CD4-positive, alpha-beta T cell (primary cell): ENCODE data around the gene LRSAM1. TPM values are rescaled to one million over a fixed set of nuclear protein-coding genes. Genes with fewer than 3 reads are reported as not detected.

Experiments used
- ATAC-seq: fragments of 200-7000 bp; cut with Tn5 transposase; one replicate; pipeline ENCODE4 v1.10.0; 2022; ENCODE audit warnings: mild to moderate bottlenecking; ENCODE audit not compliant: poor library complexity
- CTCF ChIA-PET: fragments of 350-600 bp; sonication (Branson Sonifier 250); formaldehyde crosslinking; loops from one replicate; lab custom pipeline; 2021; ENCODE audit warnings: antibody characterized with exemption, inconsistent platforms; lab: Charles Lee
- POLR2A ChIA-PET: fragments of 350-600 bp; sonication (Branson Sonifier 250); formaldehyde crosslinking; loops from one replicate; lab custom pipeline; 2021; ENCODE audit warnings: antibody characterized with exemption, inconsistent platforms; lab: Charles Lee
- DNase-seq, 14 experiments: peaks; one replicate each; pipeline ENCODE4 v3.0.0-alpha.2; 2013 to 2020; ENCODE audit warnings: mixed read lengths in 2 of 14
- H3K27ac ChIP-seq, 2 donors: one replicate each; pipeline versions ENCODE4 v1.5.1 to v1.7.0; 2013; ENCODE audit warnings: low read length in 2 of 2, low read depth in 1 of 2, mild to moderate bottlenecking in 1 of 2
- H3K27me3 ChIP-seq, 2 experiments: 1 replicate in 1 of 2; 2 replicates in 1 of 2; pipeline versions ENCODE4 v1.6.1 to v1.7.0; 2013; ENCODE audit warnings: low read length in 2 of 2, control low read depth in 1 of 2, mild to moderate bottlenecking in 1 of 2, moderate library complexity in 1 of 2; ENCODE audit not compliant: insufficient read depth in 2 of 2, control insufficient read depth in 1 of 2
- H3K36me3 ChIP-seq: one replicate; pipeline ENCODE4 v1.6.1; 2013; ENCODE audit warnings: low read length, control low read depth; ENCODE audit not compliant: insufficient read depth
- H3K4me1 ChIP-seq: one replicate; pipeline ENCODE4 v1.6.1; 2013; ENCODE audit warnings: low read length, control low read depth; ENCODE audit not compliant: insufficient read depth
- H3K4me3 ChIP-seq: one replicate; pipeline ENCODE4 v1.5.1; 2013; ENCODE audit warnings: mild to moderate bottlenecking, low read length, moderate library complexity
- H3K9me3 ChIP-seq, 2 experiments: 1 replicate in 1 of 2; 2 replicates in 1 of 2; pipeline versions ENCODE4 v1.6.1 to v1.7.0; 2013; ENCODE audit warnings: low read length in 2 of 2, mild to moderate bottlenecking in 2 of 2, control low read depth in 1 of 2, moderate library complexity in 1 of 2; ENCODE audit not compliant: control insufficient read depth in 1 of 2, insufficient read depth in 1 of 2
- H3K27ac Mint-ChIP-seq: one replicate; pipeline ENCODE4 v1.8.0; 2020; ENCODE audit warnings: mixed read lengths
- H3K27me3 Mint-ChIP-seq: one replicate; pipeline ENCODE4 v1.8.0; 2021; ENCODE audit warnings: mixed read lengths
- H3K36me3 Mint-ChIP-seq: one replicate; pipeline ENCODE4 v1.8.0; 2021; ENCODE audit warnings: low read depth, mixed read lengths
- H3K4me1 Mint-ChIP-seq: one replicate; pipeline ENCODE4 v1.8.0; 2021; ENCODE audit warnings: low read depth, mixed read lengths
- H3K4me3 Mint-ChIP-seq: one replicate; pipeline ENCODE4 v1.8.0; 2020; ENCODE audit warnings: mild to moderate bottlenecking, mixed read lengths
- H3K9me3 Mint-ChIP-seq: one replicate; pipeline ENCODE4 v1.8.0; 2020; ENCODE audit warnings: mixed read lengths
- CTCF ChIP-seq: fragments of 200-600 bp; IDR thresholded peaks from one replicate; pipeline ENCODE4 v1.8.0; 2022; ENCODE audit warnings: antibody characterized with exemption, mild to moderate bottlenecking
- intact Hi-C, 2 experiments: fragments of 100-400 bp; cut with DNase I in 1 of 2; cut with micrococcal nuclease in 1 of 2; formaldehyde crosslinking; loops; one replicate each; pipeline versions ENCODE4 v1.15.1 to v1.9.0; 2023 to 2025; cut with DNase I, micrococcal nuclease
- total RNA-seq, 174 experiments: library from RNA in 2 of 174; stranded (reverse) in 2 of 174; gene quantifications; one replicate each; pipeline ENCODE4 v1.2.3 and lab custom pipeline; 2021 to 2026

Gene LRSAM1
- total RNA-seq, 2 experiments from 2014 or later: 11.4 to 16.0 TPM

- no peak overlapping the region for H3K27ac ChIP-seq
- POLR2A ChIA-PET: no interaction called here
- intact Hi-C loops: loop anchor here (1.0 to 2.0 kb wide), 5 partner anchors 81 to 416 kb away; no protein-coding TSS in a partner anchor
These were observed 53.6 kb downstream of the LRSAM1 start for GRCh38 chr9:127504887-127505251.

GRCh38 chr9:127505396-127506116 is 54.2 kb downstream of the LRSAM1 start:
- Histone ChIP-seq H3K36me3 (peaks cover 9% of the 10 kb centered on the region), H3K27ac (no peak overlapping the region), H3K4me3 (no peak overlapping the region), H3K9me3 (no peaks in the 10 kb centered on the region), H3K27me3 (no peaks in the 10 kb centered on the region), H3K4me1 (peaks cover 3% of the 10 kb centered on the region)
- peaks cover 4% of the 10 kb centered on the region for H3K4me1 Mint-ChIP-seq
- H3K36me3 Mint-ChIP-seq: no peaks in the 10 kb centered on the region
- intact Hi-C loops: loop anchor here in 1 of 2 experiments (2.0 kb wide), 1 partner anchor 363 kb away; no protein-coding TSS in a partner anchor
- H3K27ac Mint-ChIP-seq: no peak overlapping the region
- peak; percentile 28 for ATAC-seq
- ChIA-PET POLR2A (no interaction called here), CTCF (interaction anchor here (0.8 to 2.5 kb wide), 2 partner anchors 80 to 229 kb away, joined by 3 to 8 read pairs; partner anchors contain the start of gene TOR2A)
- no peak for TF ChIP-seq CTCF
- peak in 9 of 14 experiments; percentile 10 to 52 (median 19) for DNase-seq
- no peak overlapping the region for H3K4me3 Mint-ChIP-seq
- H3K27me3 Mint-ChIP-seq: no peaks in the 10 kb centered on the region
- H3K9me3 Mint-ChIP-seq: no peaks in the 10 kb centered on the region

More at GRCh38 chr9:127504887-127505251, 53.6 kb downstream of the LRSAM1 start:
- no peak overlapping the region for H3K4me3 Mint-ChIP-seq
- peaks cover 9% of the 10 kb centered on the region for H3K36me3 ChIP-seq
- CTCF ChIA-PET: interaction anchor here (0.8 to 2.5 kb wide), 2 partner anchors 80 to 230 kb away, joined by 3 to 8 read pairs; partner anchors contain the start of gene TOR2A
- no peaks in the 10 kb centered on the region for H3K27me3 ChIP-seq
- ATAC-seq (no peak), DNase-seq (no peak)
- no peaks in the 10 kb centered on the region for H3K9me3 ChIP-seq
- H3K27me3 Mint-ChIP-seq: no peaks in the 10 kb centered on the region
- H3K36me3 Mint-ChIP-seq: no peaks in the 10 kb centered on the region
- TF ChIP-seq CTCF: no peak
- no peak overlapping the region for H3K4me3 ChIP-seq
- H3K4me1 Mint-ChIP-seq: peaks cover 4% of the 10 kb centered on the region
- H3K4me1 ChIP-seq: peaks cover 3% of the 10 kb centered on the region
- no peak overlapping the region for H3K27ac Mint-ChIP-seq
- H3K9me3 Mint-ChIP-seq: no peaks in the 10 kb centered on the region

- ChIA-PET POLR2A (interaction anchor here (0.6 kb wide), 1 partner anchor 280 kb away, joined by 3 read pairs; the partner anchor contains the start of gene CDK9), CTCF (no interaction called here)
- H3K27ac ChIP-seq: no peak overlapping the region
- intact Hi-C loops: no loop called here
- TF ChIP-seq CTCF: no peak
- DNase-seq (no peak), ATAC-seq (no peak)
- no peak overlapping the region for H3K27ac Mint-ChIP-seq
- H3K4me1 ChIP-seq: peaks cover 3% of the 10 kb centered on the region
- H3K4me3 Mint-ChIP-seq: no peak overlapping the region
- peaks cover 9% of the 10 kb centered on the region for H3K36me3 ChIP-seq
- no peaks in the 10 kb centered on the region for H3K27me3 Mint-ChIP-seq
- no peaks in the 10 kb centered on the region for H3K9me3 ChIP-seq
- H3K9me3 Mint-ChIP-seq: no peaks in the 10 kb centered on the region
- H3K27me3 ChIP-seq: no peaks in the 10 kb centered on the region
- H3K4me1 Mint-ChIP-seq: peaks cover 4% of the 10 kb centered on the region
- H3K4me3 ChIP-seq: no peak overlapping the region
- no peaks in the 10 kb centered on the region for H3K36me3 Mint-ChIP-seq
These were observed 55.0 kb downstream of the LRSAM1 start for GRCh38 chr9:127506117-127506813.
